CD4-positive, alpha-beta T cell treated with Interleukin-1 beta for 1 hour (primary cell): Measurements from ENCODE around the gene RSL1D1.
"Not testable (repeated sequence)": the region's sequence is repeated elsewhere in the genome, so short reads cannot be mapped to it uniquely, and the experiment has no call there.

Experiments
- DNase-seq, 2 donors: peaks; one replicate each; pipeline ENCODE4 v3.0.0-alpha.2; 2020 to 2022

The RSL1D1 gene

DNA sequence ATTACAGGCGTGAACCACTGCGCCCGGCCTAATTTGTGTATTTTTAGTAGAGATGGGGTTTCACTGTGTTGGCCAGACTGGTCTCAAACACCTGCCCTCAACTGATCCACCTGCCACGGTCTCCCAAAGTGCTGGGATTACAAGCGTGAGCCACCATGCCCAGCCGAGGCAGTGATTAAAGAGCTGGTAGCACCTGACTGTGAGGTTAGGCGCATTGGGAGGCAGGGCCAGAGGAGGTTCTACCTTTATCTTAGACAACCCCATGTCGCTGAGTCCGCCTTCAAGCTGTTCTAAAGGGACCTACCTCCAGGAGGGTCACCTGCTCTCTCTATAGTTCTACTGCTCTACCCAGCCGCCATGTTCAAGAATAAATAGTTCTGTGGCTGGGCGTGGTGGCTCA, 8.1 kb downstream of the RSL1D1 start:
- DNase-seq: no peak

DNA sequence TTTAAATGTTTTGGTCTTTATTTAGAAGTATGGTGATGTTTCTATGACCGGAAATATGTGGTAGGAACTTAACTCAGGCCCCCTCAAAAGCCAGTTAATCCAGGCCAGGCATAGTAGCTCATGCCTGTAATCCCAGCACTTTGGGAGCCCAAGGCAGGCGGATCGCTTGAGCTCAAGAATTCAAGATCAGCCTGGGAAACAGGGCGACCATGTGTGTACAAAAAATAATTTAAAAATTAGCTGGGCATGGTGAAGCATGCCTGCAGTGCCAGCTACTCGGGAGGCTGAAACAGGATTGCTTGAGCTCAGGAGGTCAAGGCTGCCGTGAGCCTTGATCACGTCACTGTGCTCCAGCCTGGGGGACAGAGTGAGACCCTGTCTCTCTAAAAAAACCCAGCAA, 10.3 kb downstream of the RSL1D1 start:
- DNase-seq: no peak

GRCh38 chr16:11836650-11837244, 14.6 kb downstream of the RSL1D1 start:
- no peak for DNase-seq

GRCh38 chr16:11835891-11836649, 15.3 kb downstream of the RSL1D1 start:
- DNase-seq: no peak

DNA sequence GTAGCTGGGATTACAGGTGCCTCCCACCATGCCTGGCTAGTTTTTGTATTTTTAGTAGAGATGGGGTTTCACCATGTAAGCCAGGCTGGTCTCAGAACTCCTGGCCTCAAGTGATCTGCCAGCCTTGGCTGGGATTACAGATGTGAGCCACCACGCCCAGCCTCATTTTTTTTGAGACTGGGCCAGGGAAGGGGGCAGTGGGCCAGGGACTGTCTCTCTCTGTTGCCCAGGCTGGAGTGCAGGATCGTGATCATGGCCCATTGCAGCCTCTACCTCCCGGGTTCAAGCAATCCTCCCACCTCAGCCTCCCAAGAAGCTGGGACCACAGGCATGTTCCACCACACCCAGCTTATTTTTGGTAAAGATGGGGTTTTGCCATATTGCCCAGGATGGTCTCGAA, 16.0 kb downstream of the RSL1D1 start:
- DNase-seq: no peak

GRCh38 chr16:11833951-11834695, 17.2 kb downstream of the RSL1D1 start:
- DNase-seq: no peak

DNA sequence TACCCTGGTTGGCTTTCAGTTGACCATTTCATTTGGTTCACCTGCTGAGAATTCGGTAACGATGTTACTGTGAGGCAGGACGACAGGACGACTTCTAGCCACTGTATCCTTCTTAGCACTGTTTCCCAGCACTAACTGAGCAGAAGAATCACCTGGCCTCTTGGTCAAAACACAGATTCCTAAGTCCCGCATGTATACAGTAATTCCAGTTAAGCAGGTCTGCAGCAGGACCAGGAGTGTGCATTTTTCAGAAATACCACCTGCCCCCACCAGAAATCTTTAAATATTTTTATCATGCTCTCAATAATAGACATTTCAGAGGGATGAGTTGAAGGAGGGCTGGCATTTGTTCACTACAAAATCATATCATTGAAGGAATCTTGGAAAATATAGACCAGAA, 22.6 kb downstream of the RSL1D1 start:
- no peak for DNase-seq

DNA sequence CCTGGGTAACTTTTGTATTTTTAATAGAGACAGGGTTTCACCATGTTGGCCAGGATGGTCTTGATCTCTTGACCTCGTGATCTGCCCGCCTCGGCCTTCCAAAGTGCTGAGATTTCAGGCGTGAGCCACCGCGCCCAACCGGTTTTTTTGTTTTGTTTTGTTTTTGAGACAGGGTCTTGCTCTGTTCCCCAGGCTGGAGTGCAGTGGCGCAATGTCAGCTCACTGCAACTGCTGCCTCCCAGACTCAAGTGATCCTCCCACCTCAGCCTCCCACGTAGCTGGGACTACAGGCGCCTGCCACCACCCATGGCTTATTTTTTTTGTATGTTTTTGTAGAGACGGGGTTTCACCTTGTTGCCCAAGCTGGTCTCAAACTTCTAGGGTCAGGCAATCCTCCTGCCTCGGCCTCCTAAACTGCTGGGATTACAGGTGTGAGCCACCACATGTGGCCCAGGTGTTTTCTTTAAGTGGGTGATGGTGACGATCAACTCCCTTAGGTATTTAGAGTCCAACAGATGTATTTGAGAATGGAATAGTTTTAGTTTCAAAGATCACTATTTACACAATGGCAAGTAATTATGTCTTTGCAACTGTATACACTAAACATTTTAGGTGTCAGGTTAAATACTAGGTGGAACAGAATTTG, 25.7 kb downstream of the RSL1D1 start:
- not testable (repeated sequence) for DNase-seq

DNA sequence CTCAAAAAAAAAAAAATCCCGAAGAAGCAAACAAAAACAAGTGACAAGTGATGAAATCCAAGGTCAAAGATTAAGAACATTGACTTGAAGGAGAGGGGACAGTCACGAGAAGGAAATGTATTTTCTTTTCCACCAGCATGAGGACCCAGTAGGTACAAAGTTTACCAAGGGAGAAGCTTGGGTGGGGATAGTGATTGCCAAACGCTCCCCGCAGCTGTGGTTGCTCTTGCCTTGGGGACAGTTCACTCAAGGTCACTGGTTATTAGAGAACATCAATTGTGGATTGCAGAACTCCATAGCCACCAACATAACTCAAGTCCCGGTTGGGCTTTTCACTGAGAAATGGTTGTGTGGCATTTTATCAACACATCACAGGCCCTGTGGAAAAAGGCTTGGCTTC, 27.0 kb downstream of the RSL1D1 start:
- DNase-seq: peak in 1 of 2 donors; percentile 43

GRCh38 chr16:11823645-11824044, 27.7 kb downstream of the RSL1D1 start:
- DNase-seq: not testable (repeated sequence)

DNA sequence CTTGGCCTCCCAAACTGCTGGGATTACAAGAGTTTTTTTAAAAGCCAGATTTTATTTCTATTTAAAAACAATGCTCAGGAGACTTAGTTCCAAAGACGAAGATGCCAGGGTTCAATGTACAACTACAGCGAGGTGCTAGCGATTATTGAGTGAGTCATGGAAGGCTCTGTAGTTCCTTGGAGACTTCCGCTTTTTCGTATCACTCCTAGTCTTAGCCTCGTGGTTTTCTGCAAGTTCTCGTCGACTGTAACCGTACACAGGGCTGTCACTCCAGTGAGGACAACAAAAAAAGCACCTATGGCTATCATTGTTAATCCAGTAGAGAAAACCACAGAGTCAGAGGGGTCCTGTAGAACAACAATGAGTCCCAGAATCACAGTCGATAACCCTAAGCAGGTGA, 31.5 kb downstream of the RSL1D1 start:
- peak in 1 of 2 donors; percentile 9 for DNase-seq

DNA sequence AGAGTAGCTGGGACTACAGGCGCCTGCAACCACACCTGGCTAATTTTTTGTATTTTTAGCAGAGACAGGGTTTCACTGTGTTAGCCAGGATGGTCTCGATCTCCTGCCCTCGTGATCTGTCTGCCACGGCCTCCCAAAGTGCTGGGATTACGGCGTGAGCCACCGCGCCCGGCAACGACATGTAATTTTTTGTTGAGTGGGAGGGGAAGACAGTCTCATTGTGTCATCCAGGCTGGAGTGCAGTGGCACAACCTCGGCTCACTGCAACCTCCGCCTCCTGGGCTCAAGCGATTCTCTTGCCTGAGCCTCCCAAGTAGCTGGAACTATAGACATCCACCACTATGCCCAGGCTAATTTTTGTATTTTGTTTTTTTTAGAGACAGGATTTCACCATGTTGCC, 32.4 kb downstream of the RSL1D1 start:
- DNase-seq: not testable (repeated sequence)

- no peak for DNase-seq
Observed at GRCh38 chr16:11816123-11816522, 35.2 kb downstream of the RSL1D1 start.

DNA sequence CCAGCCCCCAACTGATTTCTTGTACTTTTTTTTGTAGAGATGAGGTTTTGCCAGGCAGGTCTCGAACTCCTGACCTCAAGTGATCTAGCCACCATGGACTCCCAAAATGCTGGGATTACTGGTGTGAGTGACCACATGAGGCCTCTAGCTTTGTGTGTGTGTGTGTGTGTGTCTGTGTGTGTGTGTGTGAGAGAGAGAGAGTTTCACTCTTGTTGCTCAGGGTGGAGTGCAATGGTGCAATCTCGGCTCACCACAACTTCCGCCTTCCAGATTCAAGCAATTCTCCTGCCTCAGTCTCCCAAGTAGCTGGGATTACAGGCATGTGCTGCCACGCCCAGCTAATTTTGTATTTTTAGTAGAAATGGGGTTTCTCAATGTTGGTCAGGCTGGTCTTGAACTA, 36.5 kb downstream of the RSL1D1 start:
- peak in 1 of 2 donors; percentile 63 for DNase-seq

DNA sequence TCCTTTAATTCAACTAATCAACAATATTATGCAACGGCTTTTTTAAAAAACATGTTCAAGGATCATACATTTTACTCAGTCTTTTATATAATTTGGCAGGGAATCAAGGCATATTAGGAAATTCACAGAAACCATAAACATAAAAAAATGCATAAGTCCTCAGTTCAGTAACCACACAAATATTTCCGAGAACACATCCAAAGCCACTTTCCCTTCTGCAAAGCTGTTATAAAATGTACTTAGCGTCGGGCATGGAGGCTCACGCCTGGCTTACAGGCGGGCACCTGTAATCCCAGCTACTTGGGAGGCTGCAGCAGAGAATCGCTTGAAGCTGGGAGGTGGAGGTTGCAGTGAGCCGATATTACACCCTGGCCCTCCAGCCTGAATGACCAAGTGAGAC, 44.6 kb downstream of the RSL1D1 start:
- no peak for DNase-seq

DNA sequence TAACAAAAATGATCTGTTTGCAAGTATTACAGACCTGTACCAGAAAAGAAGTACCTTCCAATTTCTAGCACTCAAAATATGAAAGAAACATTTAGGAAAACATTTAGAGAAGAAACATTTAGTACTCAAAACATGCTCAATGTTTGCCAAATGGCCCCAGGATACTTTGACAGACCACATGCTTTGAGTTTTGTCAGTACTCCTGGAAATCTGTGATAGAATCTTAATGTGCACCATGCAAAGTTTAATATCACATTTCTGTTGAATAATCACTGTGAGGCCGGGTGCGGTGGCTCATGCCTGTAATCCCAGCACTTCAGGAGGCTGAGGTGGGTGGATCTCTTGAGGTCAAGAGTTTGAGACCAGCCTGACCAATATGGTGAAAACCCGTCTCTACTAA, 45.8 kb downstream of the RSL1D1 start:
- no peak for DNase-seq

DNA sequence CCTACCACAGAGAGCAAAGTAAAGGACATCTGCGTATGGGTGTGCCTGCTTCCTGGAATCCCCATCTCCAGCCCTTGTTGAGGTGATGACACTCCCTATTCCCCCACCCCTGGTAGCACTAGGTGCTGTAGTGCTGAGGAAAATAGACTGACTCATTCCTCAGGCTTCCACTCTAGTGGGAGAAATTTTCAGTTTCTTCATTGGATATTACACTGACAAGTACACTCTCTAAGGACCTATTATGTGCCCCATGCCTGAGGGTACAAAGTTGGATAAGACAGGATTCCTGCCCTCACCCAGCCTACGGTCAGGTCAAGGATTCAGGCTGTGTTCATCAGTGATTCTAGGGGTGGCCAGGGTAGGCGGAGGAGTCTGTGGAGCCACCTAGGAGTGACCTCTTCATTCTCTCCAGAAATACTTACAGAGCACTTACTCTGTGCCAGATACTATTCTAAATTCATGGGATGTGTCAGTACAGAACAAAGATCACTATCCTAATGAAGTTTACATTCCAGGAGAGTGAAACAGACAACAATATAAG, 49.8 kb downstream of the RSL1D1 start:
- DNase-seq: no peak

DNA sequence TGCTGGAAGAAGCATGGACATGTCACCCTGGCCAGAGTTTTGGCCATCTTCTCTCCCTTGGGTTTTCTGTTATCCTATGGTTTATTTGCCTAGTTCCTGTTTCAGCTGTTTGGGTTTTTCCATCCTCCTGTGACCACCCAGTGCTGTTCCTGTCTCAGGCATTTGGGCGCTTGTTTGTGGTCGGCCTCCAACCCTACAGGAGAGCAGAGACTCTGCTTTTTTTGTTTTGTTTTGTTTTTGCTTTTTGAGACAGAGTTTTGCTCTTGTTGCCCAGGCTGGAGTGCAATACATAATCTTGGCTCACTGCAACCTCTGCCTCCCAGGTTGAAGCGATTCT, 51.0 kb downstream of the RSL1D1 start:
- peak in 1 of 2 donors; percentile 31 for DNase-seq

GRCh38 chr16:11799509-11800381, 51.6 kb downstream of the RSL1D1 start:
- DNase-seq: peak; percentile 40 to 51

- DNase-seq: no peak
Observed at GRCh38 chr16:11799017-11799381, 52.3 kb downstream of the RSL1D1 start.

GRCh38 chr16:11797957-11798299, 53.4 kb downstream of the RSL1D1 start:
- no peak for DNase-seq

- DNase-seq: peak; percentile 95 to 96
Observed at GRCh38 chr16:11797166-11797956, 54.0 kb downstream of the RSL1D1 start, which contains the start of gene ZC3H7A. TSS of gene ZC3H7A (minus strand) at chr16:11797258. CDS start at chr16:11782354, 14,904 bp downstream.
